ENCODE results near the gene PRKCH. TPM values are rescaled to one million over a fixed set of nuclear protein-coding genes. Genes with fewer than 3 reads are reported as not detected.

Gene PRKCH
- total and polyA plus RNA-seq, 2 of the 13 experiments (the other 11 are each of a cell fraction or from before 2014, with no cell fraction given) = 0.48 to 1.3 TPM

- TF ChIP-seq BCLAF1 (IDR thresholded peaks at IDR 0.05) (no peak), DMAP1 (CRISPR knock-in tag; IDR thresholded peaks at IDR 0.05) (no peak), KAT2B (IDR thresholded peaks at IDR 0.05; ENCODE audit: borderline replicate concordance, low read depth, low read length) (no peak), ZNF644 (CRISPR knock-in tag; IDR thresholded peaks at IDR 0.05; ENCODE audit: low read depth) (no peak)
- TF ChIP-seq, protein P1, sequence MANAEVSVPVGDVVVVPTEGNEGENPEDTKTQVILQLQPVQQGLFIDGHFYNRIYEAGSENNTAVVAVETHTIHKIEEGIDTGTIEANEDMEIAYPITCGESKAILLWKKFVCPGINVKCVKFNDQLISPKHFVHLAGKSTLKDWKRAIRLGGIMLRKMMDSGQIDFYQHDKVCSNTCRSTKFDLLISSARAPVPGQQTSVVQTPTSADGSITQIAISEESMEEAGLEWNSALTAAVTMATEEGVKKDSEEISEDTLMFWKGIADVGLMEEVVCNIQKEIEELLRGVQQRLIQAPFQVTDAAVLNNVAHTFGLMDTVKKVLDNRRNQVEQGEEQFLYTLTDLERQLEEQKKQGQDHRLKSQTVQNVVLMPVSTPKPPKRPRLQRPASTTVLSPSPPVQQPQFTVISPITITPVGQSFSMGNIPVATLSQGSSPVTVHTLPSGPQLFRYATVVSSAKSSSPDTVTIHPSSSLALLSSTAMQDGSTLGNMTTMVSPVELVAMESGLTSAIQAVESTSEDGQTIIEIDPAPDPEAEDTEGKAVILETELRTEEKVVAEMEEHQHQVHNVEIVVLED (CRISPR knock-in tag; IDR thresholded peaks at IDR 0.05; ENCODE audit: borderline replicate concordance) = no peak
- TF ChIP-seq, protein P2, sequence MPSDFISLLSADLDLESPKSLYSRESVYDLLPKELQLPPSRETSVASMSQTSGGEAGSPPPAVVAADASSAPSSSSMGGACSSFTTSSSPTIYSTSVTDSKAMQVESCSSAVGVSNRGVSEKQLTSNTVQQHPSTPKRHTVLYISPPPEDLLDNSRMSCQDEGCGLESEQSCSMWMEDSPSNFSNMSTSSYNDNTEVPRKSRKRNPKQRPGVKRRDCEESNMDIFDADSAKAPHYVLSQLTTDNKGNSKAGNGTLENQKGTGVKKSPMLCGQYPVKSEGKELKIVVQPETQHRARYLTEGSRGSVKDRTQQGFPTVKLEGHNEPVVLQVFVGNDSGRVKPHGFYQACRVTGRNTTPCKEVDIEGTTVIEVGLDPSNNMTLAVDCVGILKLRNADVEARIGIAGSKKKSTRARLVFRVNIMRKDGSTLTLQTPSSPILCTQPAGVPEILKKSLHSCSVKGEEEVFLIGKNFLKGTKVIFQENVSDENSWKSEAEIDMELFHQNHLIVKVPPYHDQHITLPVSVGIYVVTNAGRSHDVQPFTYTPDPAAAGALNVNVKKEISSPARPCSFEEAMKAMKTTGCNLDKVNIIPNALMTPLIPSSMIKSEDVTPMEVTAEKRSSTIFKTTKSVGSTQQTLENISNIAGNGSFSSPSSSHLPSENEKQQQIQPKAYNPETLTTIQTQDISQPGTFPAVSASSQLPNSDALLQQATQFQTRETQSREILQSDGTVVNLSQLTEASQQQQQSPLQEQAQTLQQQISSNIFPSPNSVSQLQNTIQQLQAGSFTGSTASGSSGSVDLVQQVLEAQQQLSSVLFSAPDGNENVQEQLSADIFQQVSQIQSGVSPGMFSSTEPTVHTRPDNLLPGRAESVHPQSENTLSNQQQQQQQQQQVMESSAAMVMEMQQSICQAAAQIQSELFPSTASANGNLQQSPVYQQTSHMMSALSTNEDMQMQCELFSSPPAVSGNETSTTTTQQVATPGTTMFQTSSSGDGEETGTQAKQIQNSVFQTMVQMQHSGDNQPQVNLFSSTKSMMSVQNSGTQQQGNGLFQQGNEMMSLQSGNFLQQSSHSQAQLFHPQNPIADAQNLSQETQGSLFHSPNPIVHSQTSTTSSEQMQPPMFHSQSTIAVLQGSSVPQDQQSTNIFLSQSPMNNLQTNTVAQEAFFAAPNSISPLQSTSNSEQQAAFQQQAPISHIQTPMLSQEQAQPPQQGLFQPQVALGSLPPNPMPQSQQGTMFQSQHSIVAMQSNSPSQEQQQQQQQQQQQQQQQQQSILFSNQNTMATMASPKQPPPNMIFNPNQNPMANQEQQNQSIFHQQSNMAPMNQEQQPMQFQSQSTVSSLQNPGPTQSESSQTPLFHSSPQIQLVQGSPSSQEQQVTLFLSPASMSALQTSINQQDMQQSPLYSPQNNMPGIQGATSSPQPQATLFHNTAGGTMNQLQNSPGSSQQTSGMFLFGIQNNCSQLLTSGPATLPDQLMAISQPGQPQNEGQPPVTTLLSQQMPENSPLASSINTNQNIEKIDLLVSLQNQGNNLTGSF (CRISPR knock-in tag; IDR thresholded peaks at IDR 0.05) = no peak
Measured at GRCh38 chr14:61379639-61380184, 58.3 kb downstream of the PRKCH start (continued).
